Activated T-helper 9 cell treated with anti-CD3 and anti-CD28 coated beads, Interleukin-2, amount 50 U/mL, for 16 hours (primary cell): ENCODE results near the gene AOC3.
"Not testable (repeated sequence)": the region's sequence is repeated elsewhere in the genome, so short reads cannot be mapped to it uniquely, and the experiment has no call there.

Experiments used
- DNase-seq: peaks from one replicate; pipeline ENCODE4 v3.0.0-alpha.2; 2020; ENCODE audit warnings: low read depth

The AOC3 gene

GRCh38 chr17:42844761-42845555, 6.0 kb upstream of the AOC3 start:
- no peak for DNase-seq

- DNase-seq = no peak
Measured at GRCh38 chr17:42845556-42845917, 5.5 kb upstream of the AOC3 start.

- peak; percentile 5 for DNase-seq
Measured at GRCh38 chr17:42845918-42846593, 4.9 kb upstream of the AOC3 start.

GRCh38 chr17:42846594-42847280, 4.3 kb upstream of the AOC3 start:
- no peak for DNase-seq

- DNase-seq = no peak
Measured at GRCh38 chr17:42848093-42848492, 2.9 kb upstream of the AOC3 start.

- no peak for DNase-seq
Measured at GRCh38 chr17:42849031-42849430, 2.0 kb upstream of the AOC3 start.

GRCh38 chr17:42849451-42850181, 1.4 kb upstream of the AOC3 start:
- no peak for DNase-seq

GRCh38 chr17:42851371-42852240, 607 bp downstream of the AOC3 start:
- DNase-seq = not testable (repeated sequence)

GRCh38 chr17:42852351-42852750, 1.4 kb downstream of the AOC3 start:
- no peak for DNase-seq

- DNase-seq = no peak
Measured at GRCh38 chr17:42853004-42853403, 2.0 kb downstream of the AOC3 start.

- DNase-seq = no peak
Measured at GRCh38 chr17:42853597-42853967, 2.6 kb downstream of the AOC3 start.

- no peak for DNase-seq
Measured at GRCh38 chr17:42853968-42854790, 3.2 kb downstream of the AOC3 start.

GRCh38 chr17:42855048-42855596, 4.1 kb downstream of the AOC3 start:
- no peak for DNase-seq

- not testable (repeated sequence) for DNase-seq
Measured at GRCh38 chr17:42856093-42856492, 5.1 kb downstream of the AOC3 start.

- not testable (repeated sequence) for DNase-seq
Measured at GRCh38 chr17:42856516-42856915, 5.5 kb downstream of the AOC3 start.

GRCh38 chr17:42857389-42857788, 6.4 kb downstream of the AOC3 start:
- DNase-seq = no peak

- DNase-seq = no peak
Measured at GRCh38 chr17:42865638-42866094, 14.7 kb downstream of the AOC3 start.

- DNase-seq = no peak
Measured at GRCh38 chr17:42866216-42866615, 15.2 kb downstream of the AOC3 start.

GRCh38 chr17:42866631-42867575, 15.9 kb downstream of the AOC3 start:
- no peak for DNase-seq
